ENCODE results near the gene MYL6. TPM values are rescaled to one million over a fixed set of nuclear protein-coding genes. Genes with fewer than 3 reads are reported as not detected.

MYL6 gene
- total and polyA plus RNA-seq, 2 donors (not counting 3 experiments of a cell fraction or from before 2014, with no cell fraction given), result 2,543 to 8,470 TPM

- Histone ChIP-seq H4K20me1 (replicated peaks; ENCODE audit: control insufficient read depth, extremely low read depth, insufficient read depth, low read length) (no peaks in the 10 kb centered on the region), H3K27ac (ENCODE audit: insufficient read depth, low read depth, low read length) (no peak overlapping the region), H3K9ac (replicated peaks; ENCODE audit: extremely low read depth, insufficient read depth, low read length) (no peak overlapping the region), H3K36me3 (ENCODE audit: control insufficient read depth in 2 of 2, extremely low read depth in 1 of 2, insufficient read depth in 2 of 2, low read length in 2 of 2) (peaks cover 24 to 49% of the 10 kb centered on the region in 2 experiments), H3K79me2 (ENCODE audit: control insufficient read depth, insufficient read depth, low read length) (peaks cover 21% of the 10 kb centered on the region), H3K4me2 (ENCODE audit: insufficient read depth, low read length) (no peak overlapping the region), H3K4me3 (replicated peaks in 1 of 3; ENCODE audit: insufficient read depth in 1 of 3, low read depth in 1 of 3, low read length in 3 of 3) (no peak overlapping the region), H3K27me3 (ENCODE audit: control insufficient read depth in 2 of 2, insufficient read depth in 2 of 2, low read length in 2 of 2) (no peaks in the 10 kb centered on the region), H3K9me3 (replicated peaks; ENCODE audit: control insufficient read depth, insufficient read depth, low read length) (no peaks in the 10 kb centered on the region), H2AFZ (ENCODE audit: low read depth, low read length) (no peak overlapping the region), H3K9me1 (replicated peaks; ENCODE audit: control insufficient read depth, extremely low read depth, insufficient read depth, low read length) (no peaks in the 10 kb centered on the region), H3K4me1 (ENCODE audit: control insufficient read depth, extremely low read depth, insufficient read depth, low read length) (peaks cover 19% of the 10 kb centered on the region)
- TF ChIP-seq EZH2 (IDR thresholded peaks at IDR 0.05; ENCODE audit: borderline replicate concordance, low read depth, low read length, severe bottlenecking) (no peak), MAX (IDR thresholded peaks at IDR 0.05; ENCODE audit: insufficient read depth, insufficient read length) (no peak), POLR2AphosphoS5 (IDR thresholded peaks at IDR 0.05; ENCODE audit: insufficient read depth, low read depth, low read length) (peak; percentile 5)
- ChIA-PET CTCF (interaction anchor here (1.4 kb wide), 1 partner anchor 25 kb away, joined by 4 read pairs; the partner anchor contains the start of gene SMARCC2), POLR2A (interaction anchor here (1.5 to 3.9 kb wide), 2 partner anchors 36 to 37 kb away, joined by 4 to 23 read pairs; partner anchors contain the start of gene ESYT1)
- FAIRE-seq (no peak), DNase-seq (ENCODE audit: low read depth, low spot score) (no peak)
- intact Hi-C loops (cut with micrococcal nuclease), result no loop called here
- BruUV-seq (replicated peaks), result no TSS peak
- dilution Hi-C loops (cut with MboI; ENCODE audit: extremely low pct_ligation_motif_present, low sequenced_read_pairs), result no loop called here
Observed at GRCh38 chr12:56164345-56164729, 6.2 kb downstream of the MYL6 start.

GRCh38 chr12:56165369-56165768, 7.2 kb downstream of the MYL6 start:
- Histone ChIP-seq H3K27ac (ENCODE audit: insufficient read depth, low read depth, low read length) (no peak overlapping the region), H3K79me2 (ENCODE audit: control insufficient read depth, insufficient read depth, low read length) (peaks cover 11% of the 10 kb centered on the region), H3K27me3 (ENCODE audit: control insufficient read depth in 2 of 2, insufficient read depth in 2 of 2, low read length in 2 of 2) (no peaks in the 10 kb centered on the region), H3K9me3 (replicated peaks; ENCODE audit: control insufficient read depth, insufficient read depth, low read length) (no peaks in the 10 kb centered on the region), H3K4me1 (ENCODE audit: control insufficient read depth, extremely low read depth, insufficient read depth, low read length) (peaks cover 19% of the 10 kb centered on the region), H3K9ac (replicated peaks; ENCODE audit: extremely low read depth, insufficient read depth, low read length) (no peak overlapping the region), H4K20me1 (replicated peaks; ENCODE audit: control insufficient read depth, extremely low read depth, insufficient read depth, low read length) (no peaks in the 10 kb centered on the region), H3K4me2 (ENCODE audit: insufficient read depth, low read length) (no peak overlapping the region), H2AFZ (ENCODE audit: low read depth, low read length) (no peak overlapping the region), H3K36me3 (ENCODE audit: control insufficient read depth in 2 of 2, extremely low read depth in 1 of 2, insufficient read depth in 2 of 2, low read length in 2 of 2) (peaks cover 22 to 50% of the 10 kb centered on the region in 2 experiments), H3K4me3 (replicated peaks in 1 of 3; ENCODE audit: insufficient read depth in 1 of 3, low read depth in 1 of 3, low read length in 3 of 3) (no peak overlapping the region), H3K9me1 (replicated peaks; ENCODE audit: control insufficient read depth, extremely low read depth, insufficient read depth, low read length) (no peaks in the 10 kb centered on the region)
- DNase-seq (ENCODE audit: low read depth, low spot score) (no peak), FAIRE-seq (no peak)
- ChIA-PET POLR2A (interaction anchor here (0.8 to 1.5 kb wide), 2 partner anchors 37 to 118 kb away, joined by 4 read pairs; partner anchors contain the start of gene ESYT1), CTCF (interaction anchor here (1.1 to 1.7 kb wide), 4 partner anchors 24 to 168 kb away, joined by 3 to 6 read pairs (median 4); partner anchors contain the start of genes SMARCC2 and SUOX)
- no TSS peak for BruUV-seq (replicated peaks)
- intact Hi-C loops (cut with micrococcal nuclease) (no loop called here), dilution Hi-C loops (cut with MboI; ENCODE audit: extremely low pct_ligation_motif_present, low sequenced_read_pairs) (no loop called here)
- no peak for TF ChIP-seq MAX (IDR thresholded peaks at IDR 0.05; ENCODE audit: insufficient read depth, insufficient read length)
- TF ChIP-seq POLR2A (IDR thresholded peaks at IDR 0.05; ENCODE audit: low read depth, low read length), result peak; percentile 62
- peak; percentile 62 for TF ChIP-seq POLR2AphosphoS5 (IDR thresholded peaks at IDR 0.05; ENCODE audit: insufficient read depth, low read depth, low read length)
